ENCODE results near the gene H2BW1.
"Not testable (repeated sequence)": the region's sequence is repeated elsewhere in the genome, so short reads cannot be mapped to it uniquely, and the experiment has no call there.

H2BW1 gene

GRCh38 chrX:103999234-103999633 is 14.3 kb downstream of the H2BW1 start:
- peaks cover 59% of the 10 kb centered on the region for H3K27me3 ChIP-seq (replicated peaks; ENCODE audit: control insufficient read depth, insufficient read depth, low read length)
- no peaks in the 10 kb centered on the region for H3K4me1 ChIP-seq (ENCODE audit: control insufficient read depth, insufficient read depth, low read length)
- DNase-seq (ENCODE audit: low read depth): no peak
- H3K9me3 ChIP-seq (ENCODE audit: control insufficient read depth, low read length): peaks cover 13% of the 10 kb centered on the region
- no peaks in the 10 kb centered on the region for H3K36me3 ChIP-seq (ENCODE audit: control insufficient read depth, insufficient read depth, low read length, severe bottlenecking)
- no peak overlapping the region for H3K4me3 ChIP-seq (ENCODE audit: low read length)
- H3K9ac ChIP-seq (ENCODE audit: low read length): no peak overlapping the region

GRCh38 chrX:103983508-103983907 is 30.0 kb downstream of the H2BW1 start:
- not testable (repeated sequence) for H3K9ac ChIP-seq (ENCODE audit: low read length); H3K27me3 ChIP-seq (replicated peaks; ENCODE audit: control insufficient read depth, insufficient read depth, low read length); H3K9me3 ChIP-seq (ENCODE audit: control insufficient read depth, low read length); DNase-seq (ENCODE audit: low read depth); H3K36me3 ChIP-seq (ENCODE audit: control insufficient read depth, insufficient read depth, low read length, severe bottlenecking); H3K4me3 ChIP-seq (ENCODE audit: low read length); H3K4me1 ChIP-seq (ENCODE audit: control insufficient read depth, insufficient read depth, low read length)

DNA sequence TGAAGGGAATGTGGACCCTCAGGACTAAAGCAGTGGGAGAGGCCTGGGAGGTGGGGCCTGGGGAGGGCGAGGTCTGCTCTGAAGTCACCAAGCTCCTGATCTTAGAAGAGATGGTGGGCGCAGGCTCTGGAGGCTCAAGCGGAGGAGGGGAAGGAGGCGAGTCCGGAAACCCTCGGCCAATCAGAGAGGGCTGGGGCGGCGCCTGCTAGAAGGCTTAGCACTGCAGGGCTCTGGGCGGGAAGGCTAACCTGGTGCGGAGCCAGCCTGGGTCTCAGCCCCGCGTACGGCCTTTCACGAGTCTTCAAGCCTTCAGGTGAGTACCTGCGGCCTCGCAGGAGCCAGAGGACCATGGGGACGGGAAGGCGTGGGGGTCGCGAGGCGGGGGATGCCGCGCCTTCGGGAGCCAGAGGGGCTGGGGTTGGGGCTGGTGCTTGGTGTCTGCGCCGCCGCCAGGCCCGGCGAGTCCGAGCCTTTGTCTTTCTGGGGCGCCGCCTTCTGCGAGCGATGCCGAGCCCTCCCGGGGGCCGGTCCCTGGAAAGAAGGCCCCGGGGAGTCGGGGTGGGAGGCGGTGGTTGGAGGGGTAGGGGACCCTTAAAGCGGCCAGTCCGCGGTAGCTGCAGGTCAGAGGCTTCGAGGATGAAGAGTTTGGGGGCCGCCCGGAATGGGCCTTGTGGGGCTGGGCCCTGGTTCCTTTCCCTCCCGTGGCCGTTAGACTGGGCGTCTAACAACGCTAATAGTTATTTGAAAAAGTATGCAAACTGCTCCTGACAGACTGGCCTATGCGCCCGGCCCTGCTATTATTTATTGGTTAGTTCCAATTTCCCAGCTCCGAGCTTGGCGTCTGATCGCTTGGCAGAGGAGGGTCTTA is 50.9 kb downstream of the H2BW1 start, which contains the start of gene TMSB15B:
TSS of gene TMSB15B (plus strand) at position 217 of the 868 bp plus-strand sequence.
- not testable (repeated sequence) for H3K27me3 ChIP-seq (replicated peaks; ENCODE audit: control insufficient read depth, insufficient read depth, low read length); H3K4me3 ChIP-seq (ENCODE audit: low read length); DNase-seq (ENCODE audit: low read depth); H3K9ac ChIP-seq (ENCODE audit: low read length); H3K36me3 ChIP-seq (ENCODE audit: control insufficient read depth, insufficient read depth, low read length, severe bottlenecking); H3K9me3 ChIP-seq (ENCODE audit: control insufficient read depth, low read length); H3K4me1 ChIP-seq (ENCODE audit: control insufficient read depth, insufficient read depth, low read length)

Data from adipocyte (in vitro differentiated cells).